K562 (cell line): ENCODE results near the gene PAK1IP1. TPM values are rescaled to one million over a fixed set of nuclear protein-coding genes. Genes with fewer than 3 reads are reported as not detected.

Experiments used
- ETS2 ChIP-seq: IDR thresholded peaks from 2 replicates; pipeline ENCODE4 v1.6.1; 2016; ENCODE audit warnings: borderline replicate concordance, missing genetic modification characterization, mild to moderate bottlenecking, moderate library complexity, missing compliant biosample characterization; ENCODE audit not compliant: poor library complexity, severe bottlenecking
- ETV1 ChIP-seq: fragments of 450-650 bp; conservative IDR thresholded peaks from 2 replicates; pipeline ENCODE4 v1.6.1; 2016; ENCODE audit warnings: missing genetic modification characterization, control low read depth, low read depth, missing compliant biosample characterization
- IRF1 ChIP-seq: sonication (generic); formaldehyde crosslinking; IDR thresholded peaks from 2 replicates; pipeline ENCODE4 v1.8.0; 2022; ENCODE audit warnings: missing genetic modification reagents, mild to moderate bottlenecking, borderline replicate concordance
- MITF ChIP-seq: IDR thresholded peaks from 2 replicates; pipeline ENCODE4 v1.6.1; 2014; ENCODE audit warnings: antibody characterized with exemption
- MYBL2 ChIP-seq, 2 experiments: fragments of 450-650 bp in 1 of 2; sonication (generic) in 1 of 2; formaldehyde crosslinking in 1 of 2; IDR thresholded peaks; 2 replicates each; pipeline versions ENCODE4 v1.6.1 to v1.8.1; 2017 to 2022; ENCODE audit warnings: borderline replicate concordance in 1 of 2, inconsistent platforms in 1 of 2, low read depth in 1 of 2, mild to moderate bottlenecking in 1 of 2, missing genetic modification reagents in 1 of 2, moderate library complexity in 1 of 2
- MYNN ChIP-seq, 2 experiments: sonication (generic); formaldehyde crosslinking in 1 of 2; IDR thresholded peaks; 2 replicates each; pipeline versions ENCODE4 v1.5.0 to v1.6.1; 2016 to 2020; ENCODE audit warnings: antibody characterized with exemption in 1 of 2, missing genetic modification reagents in 1 of 2
- RNF2 ChIP-seq: sonication (generic); IDR thresholded peaks from 2 replicates; pipeline ENCODE4 v1.6.1; 2016
- ZBTB12 ChIP-seq: fragments of 250-450 bp; sonication (Bioruptor Pico); IDR thresholded peaks from 2 replicates; pipeline ENCODE4 v1.4.0; 2020
- ZBTB43 ChIP-seq: sonication (generic); formaldehyde crosslinking; IDR thresholded peaks from 2 replicates; pipeline ENCODE4 v1.8.0; 2023; ENCODE audit warnings: mild to moderate bottlenecking, missing genetic modification reagents
- polyA plus RNA-seq, 8 experiments: library from polyadenylated mRNA; depleted of rRNA in 4 of 8; stranded (reverse) in 5 of 8; unstranded in 3 of 8; fragments of >200 nt; fragmentation: Nextera tagmentation in 2 of 8; fragmentation: Illumina TruSeq in 1 of 8; extraction: Ambion mirVana in 2 of 8; extraction: Trizol in 1 of 8; gene quantifications; 2 replicates each; pipeline versions ENCODE4 v1.2.1 to v1.2.3, GENCODE V29; 2011 to 2014; ENCODE audit warnings: inconsistent platforms in 1 of 8, missing spikeins in 1 of 8
- total RNA-seq, 7 experiments: library from RNA; depleted of rRNA in 6 of 7; stranded (reverse); fragments of >200 nt in 6 of 7; fragmentation: Illumina TruSeq in 2 of 7; extraction: Trizol in 2 of 7; gene quantifications; 2 replicates each; pipeline versions ENCODE4 v1.2.1 to v1.2.3, GENCODE V29; 2011 to 2021; ENCODE audit warnings: low replicate concordance in 1 of 7

The PAK1IP1 gene
- total and polyA plus RNA-seq, 9 of the 15 experiments (the other 6 are each of a cell fraction or from before 2014, with no cell fraction given): 50.0 to 200 (median 87.0) TPM

GRCh38 chr6:10722570-10722819, 27.7 kb downstream of the PAK1IP1 start (continued):
- no peak for TF ChIP-seq MYNN (IDR thresholded peaks at IDR 0.05)
- TF ChIP-seq MYNN (CRISPR knock-in tag; IDR thresholded peaks at IDR 0.05): no peak
- TF ChIP-seq MITF: no peak
- TF ChIP-seq ETV1: no peak
- no peak for TF ChIP-seq ETS2 (tag)
- no peak for TF ChIP-seq MYBL2 (IDR thresholded peaks at IDR 0.05; ENCODE audit: low read depth)
- TF ChIP-seq MYBL2 (CRISPR knock-in tag; IDR thresholded peaks at IDR 0.05; ENCODE audit: borderline replicate concordance): no peak
- TF ChIP-seq ZBTB43 (CRISPR knock-in tag): no peak; the same call in 1 of the 2 replicates
- TF ChIP-seq ZBTB12 (CRISPR knock-in tag): no peak
- no peak for TF ChIP-seq RNF2
- no peak for TF ChIP-seq IRF1 (CRISPR knock-in tag)
